Bronchial epithelial cell (primary cell): ENCODE measurements around the gene LIPC. TPM values are rescaled to one million over a fixed set of nuclear protein-coding genes. Genes with fewer than 3 reads are reported as not detected.

Experiments
- DNase-seq: peaks from one replicate; pipeline ENCODE4 v3.0.0-alpha.2; 2010; ENCODE audit warnings: low read depth
- FAIRE-seq: peaks from 2 replicates; lab custom pipeline; 2011; peaks lifted over from hg19 to GRCh38; lab: Jason Lieb, UNC
- H3K27me3 ChIP-seq: 2 replicates; pipeline ENCODE4 v1.5.1; 2011; ENCODE audit warnings: low read length; ENCODE audit not compliant: control insufficient read depth, insufficient read depth
- H3K36me3 ChIP-seq: 2 replicates; pipeline ENCODE4 v1.5.1; 2011; ENCODE audit warnings: low read length; ENCODE audit not compliant: control insufficient read depth, insufficient read depth
- H3K4me3 ChIP-seq: 2 replicates; pipeline ENCODE4 v1.5.1; 2011; ENCODE audit warnings: mild to moderate bottlenecking, low read depth, low read length, control low read depth
- CTCF ChIP-seq: IDR thresholded peaks from 2 replicates; pipeline ENCODE4 v1.5.1; 2011; ENCODE audit warnings: mild to moderate bottlenecking, moderate library complexity, low read length, control low read depth, inconsistent platforms; ENCODE audit not compliant: insufficient read depth, severe bottlenecking
- total RNA-seq: library from RNA; depleted of rRNA; stranded (reverse); fragments of >200 nt; gene quantifications from 2 replicates; pipeline ENCODE4 v1.2.1, GENCODE V29; 2014

LIPC gene
- total RNA-seq, 1 donor from 2014 or later: 0.26 TPM

GRCh38 chr15:58539548-58539947 is 107.8 kb downstream of the LIPC start:
- no peak for FAIRE-seq
- TF ChIP-seq CTCF: no peak
- Histone ChIP-seq H3K36me3 (no peaks in the 10 kb centered on the region), H3K4me3 (no peak overlapping the region), H3K27me3 (no peaks in the 10 kb centered on the region)
- DNase-seq: no peak

GRCh38 chr15:58541410-58542087 is 109.8 kb downstream of the LIPC start:
- FAIRE-seq: no peak
- H3K4me3 ChIP-seq: no peak overlapping the region
- H3K27me3 ChIP-seq: no peaks in the 10 kb centered on the region
- no peak for TF ChIP-seq CTCF
- no peaks in the 10 kb centered on the region for H3K36me3 ChIP-seq
- DNase-seq: no peak

DNA sequence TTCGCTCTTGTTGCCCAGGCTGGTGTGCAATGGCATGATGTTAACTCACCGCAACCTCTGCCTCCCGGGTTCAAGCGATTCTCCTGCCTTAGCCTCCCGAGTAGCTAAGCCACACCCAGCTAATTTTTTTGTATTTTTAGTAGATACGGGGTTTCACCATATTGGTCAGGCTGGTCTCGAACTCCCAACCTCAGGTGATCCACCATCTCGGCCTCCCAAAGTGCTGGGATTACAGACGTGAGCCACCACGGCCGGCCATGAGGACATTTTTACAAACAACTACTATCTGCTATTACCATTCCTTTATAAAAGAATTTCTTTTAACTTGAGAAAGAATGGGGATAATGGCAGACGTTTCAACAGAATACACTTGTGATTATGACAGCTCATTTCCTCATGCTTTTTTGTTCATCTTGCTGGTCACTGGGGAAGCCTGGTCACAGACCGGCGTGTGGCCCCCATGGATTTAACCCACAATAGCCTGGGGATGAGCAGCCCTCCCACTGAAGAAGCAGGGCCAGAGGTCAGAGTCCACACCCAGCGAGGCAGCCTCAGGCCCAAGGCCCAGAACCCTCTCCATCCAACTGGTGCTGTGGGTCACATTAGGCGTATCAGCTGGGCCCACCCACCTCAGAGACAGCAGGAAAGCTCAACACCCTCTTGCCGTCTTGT is 112.0 kb downstream of the LIPC start:
- Histone ChIP-seq H3K27me3 (no peaks in the 10 kb centered on the region), H3K4me3 (no peak overlapping the region), H3K36me3 (no peaks in the 10 kb centered on the region)
- FAIRE-seq (no peak), DNase-seq (no peak)
- no peak for TF ChIP-seq CTCF

- FAIRE-seq (no peak), DNase-seq (no peak)
- Histone ChIP-seq H3K27me3 (no peaks in the 10 kb centered on the region), H3K4me3 (no peak overlapping the region), H3K36me3 (no peaks in the 10 kb centered on the region)
- TF ChIP-seq CTCF: no peak
Observed at GRCh38 chr15:58544756-58545155, 113.0 kb downstream of the LIPC start.

DNA sequence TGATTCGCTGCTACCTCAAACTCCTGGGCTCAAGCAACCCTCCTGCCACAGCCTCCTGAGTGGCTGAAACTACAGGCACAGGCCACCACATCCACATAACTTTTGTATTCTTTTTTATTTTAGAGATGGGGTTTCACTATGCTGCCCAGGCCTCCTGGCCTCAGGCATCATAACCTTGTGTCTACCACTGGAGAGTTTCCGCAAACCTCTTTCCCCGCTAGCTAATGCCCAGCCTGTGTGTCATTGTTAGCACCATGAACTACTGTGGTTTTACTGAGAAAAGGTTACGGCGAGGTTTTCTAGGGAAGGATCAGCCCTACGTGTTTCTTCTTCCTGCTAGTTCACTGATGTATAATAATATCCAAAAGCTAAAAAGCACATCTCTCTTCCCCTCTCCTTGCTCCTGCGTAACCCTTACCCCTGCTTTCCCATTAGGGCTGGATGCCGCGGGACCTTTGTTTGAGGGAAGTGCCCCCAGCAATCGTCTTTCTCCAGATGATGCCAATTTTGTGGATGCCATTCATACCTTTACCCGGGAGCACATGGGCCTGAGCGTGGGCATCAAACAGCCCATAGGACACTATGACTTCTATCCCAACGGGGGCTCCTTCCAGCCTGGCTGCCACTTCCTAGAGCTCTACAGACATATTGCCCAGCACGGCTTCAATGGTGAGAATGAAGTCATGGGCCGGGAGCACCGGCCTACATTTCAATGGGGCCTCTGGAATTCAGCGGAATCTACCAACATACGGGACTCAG is 113.7 kb downstream of the LIPC start:
- Histone ChIP-seq H3K27me3 (no peaks in the 10 kb centered on the region), H3K36me3 (no peaks in the 10 kb centered on the region), H3K4me3 (no peak overlapping the region)
- no peak for TF ChIP-seq CTCF
- no peak for DNase-seq
- FAIRE-seq: no peak
